Stomach (tissue), 9 donors: ENCODE results near the gene BCHE. TPM values are rescaled to one million over a fixed set of nuclear protein-coding genes. Genes with fewer than 3 reads are reported as not detected.

Source experiments
- DNase-seq, 2 donors: peaks; one replicate each; pipeline versions ENCODE4 v3.0.0 to v3.0.0-alpha.2; 2013 to 2019
- H3K27ac ChIP-seq, 5 donors: fragments of 200-600 bp in 4 of 5; sonication (generic) in 4 of 5; one replicate each; pipeline ENCODE4 v1.5.1; 2013 to 2019; ENCODE audit warnings: mild to moderate bottlenecking in 1 of 5, moderate library complexity in 1 of 5
- H3K27me3 ChIP-seq, 3 donors: fragments of 200-600 bp; sonication (generic); one replicate each; pipeline ENCODE4 v1.5.1; 2017 to 2019; ENCODE audit warnings: mixed run types in 1 of 3
- H3K36me3 ChIP-seq, 4 donors: fragments of 200-600 bp; sonication (generic); 1 replicate in 3 of 4; 2 replicates in 1 of 4; pipeline ENCODE4 v1.5.1; 2016 to 2019
- H3K4me1 ChIP-seq, 4 donors: fragments of 200-600 bp; sonication (generic); one replicate each; pipeline ENCODE4 v1.5.1; 2016 to 2019
- H3K4me3 ChIP-seq, 4 donors: fragments of 200-600 bp; sonication (generic) in 3 of 4; one replicate each; pipeline ENCODE4 v1.5.1; 2016 to 2019; ENCODE audit warnings: mild to moderate bottlenecking in 1 of 4
- H3K9me3 ChIP-seq, 4 donors: fragments of 200-600 bp; sonication (generic); one replicate each; pipeline ENCODE4 v1.5.1; 2016 to 2019
- CTCF ChIP-seq, 7 experiments: fragments of 450-650 bp in 4 of 7; fragments of 200-600 bp in 3 of 7; sonication (generic) in 3 of 7; IDR thresholded peaks; one replicate each; pipeline ENCODE4 v1.5.1; 2016 to 2019; ENCODE audit warnings: antibody characterized with exemption in 7 of 7, control low read depth in 2 of 7, mild to moderate bottlenecking in 1 of 7
- EP300 ChIP-seq: sonication (generic); formaldehyde crosslinking; IDR thresholded peaks from one replicate; pipeline ENCODE4 v1.6.1; 2017; ENCODE audit warnings: antibody characterized with exemption
- POLR2A ChIP-seq, 4 donors: fragments of 450-650 bp; IDR thresholded peaks; one replicate each; pipeline ENCODE4 v1.6.1; 2016; ENCODE audit warnings: antibody characterized with exemption in 4 of 4, control low read depth in 2 of 4, mild to moderate bottlenecking in 1 of 4, moderate library complexity in 1 of 4
- POLR2AphosphoS5 ChIP-seq, 3 donors: sonication (generic); formaldehyde crosslinking; IDR thresholded peaks; one replicate each; pipeline ENCODE4 v1.6.1; 2016; ENCODE audit warnings: antibody characterized with exemption in 3 of 3
- WGBS, 5 donors: extraction: QIAGEN DNeasy Blood & Tissue Kit in 3 of 5; methylation state at CpG; one replicate each; pipeline versions ENCODE4 v1.1.5 to v1.1.7; 2013 to 2018; 5-methylcytosine and 5-hydroxymethylcytosine counted together
- intact Hi-C: fragments of 100-400 bp; cut with DNase I; formaldehyde crosslinking; loops from one replicate; pipeline ENCODE4 v1.15.1; 2023; ENCODE audit warnings: low total_unique reads
- polyA plus RNA-seq, 3 donors: library from polyadenylated mRNA; stranded (reverse); fragments of 200-250 nt; gene quantifications; one replicate each; pipeline ENCODE4 v1.2.3, GENCODE V29; 2013
- total RNA-seq, 5 donors: library from RNA; depleted of rRNA; stranded (reverse); fragments of >200 nt; gene quantifications; one replicate each; pipeline versions ENCODE4 v1.1.0 to v1.2.3, GENCODE V29; 2014 to 2016
- donor health status: healthy with polysubstance abuse.
- donor health status: Bipolar disorder and iron deficiency.
- donor health status: healthy.

The BCHE gene
- total and polyA plus RNA-seq, 8 donors, result 0.31 to 37.8 (median 1.3) TPM; not detected in 1

GRCh38 chr3:165770781-165771180, 66.4 kb downstream of the BCHE start:
- H3K4me1 ChIP-seq, result no peaks in the 10 kb centered on the region
- peaks cover 0 to 19% (median 3%) of the 10 kb centered on the region in 4 donors for H3K9me3 ChIP-seq
- no peak for TF ChIP-seq POLR2A (IDR thresholded peaks at IDR 0.05)
- TF ChIP-seq CTCF (IDR thresholded peaks at IDR 0.05), result no peak
- TF ChIP-seq POLR2AphosphoS5 (IDR thresholded peaks at IDR 0.05), result no peak
- no peak for TF ChIP-seq EP300
- H3K27ac ChIP-seq, result no peak overlapping the region
- intact Hi-C loops, result no loop called here
- H3K27me3 ChIP-seq, result no peaks in the 10 kb centered on the region
- no peaks in the 10 kb centered on the region for H3K36me3 ChIP-seq
- H3K4me3 ChIP-seq, result no peak overlapping the region
- no peak for DNase-seq
- 49 to 60% (median 52%) methylated on average over 3 of the region's 3 CpGs for WGBS, 5 donors

- no peak for DNase-seq
- H3K4me3 ChIP-seq, result no peak overlapping the region
- WGBS, 5 donors, result 76 to 89% (median 86%) methylated on average over 4 of the region's 4 CpGs
- H3K27ac ChIP-seq, result no peak overlapping the region
- peaks cover 0 to 22% (median 3%) of the 10 kb centered on the region in 4 donors for H3K9me3 ChIP-seq
- TF ChIP-seq EP300, result no peak
- no peak for TF ChIP-seq POLR2A (IDR thresholded peaks at IDR 0.05)
- TF ChIP-seq POLR2AphosphoS5 (IDR thresholded peaks at IDR 0.05), result no peak
- TF ChIP-seq CTCF (IDR thresholded peaks at IDR 0.05), result no peak
- intact Hi-C loops, result no loop called here
- no peaks in the 10 kb centered on the region for H3K4me1 ChIP-seq
- no peaks in the 10 kb centered on the region for H3K36me3 ChIP-seq
- H3K27me3 ChIP-seq, result no peaks in the 10 kb centered on the region
Observed at GRCh38 chr3:165768680-165769079, 68.5 kb downstream of the BCHE start.

- Histone ChIP-seq H3K4me3 (no peak overlapping the region), H3K27ac (no peak overlapping the region), H3K36me3 (no peaks in the 10 kb centered on the region), H3K9me3 (no peaks in the 10 kb centered on the region), H3K4me1 (no peaks in the 10 kb centered on the region), H3K27me3 (no peaks in the 10 kb centered on the region)
- 67 to 88% (median 77%) methylated on average over 3 of the region's 3 CpGs for WGBS, 5 donors
- TF ChIP-seq CTCF (IDR thresholded peaks at IDR 0.05) (no peak), POLR2A (IDR thresholded peaks at IDR 0.05) (no peak)
- intact Hi-C loops, result no loop called here
- no peak for DNase-seq
Observed at GRCh38 chr3:165759041-165759440, 78.2 kb downstream of the BCHE start.

GRCh38 chr3:165755571-165755970, 81.7 kb downstream of the BCHE start:
- Histone ChIP-seq H3K27ac (no peak overlapping the region), H3K36me3 (no peaks in the 10 kb centered on the region), H3K9me3 (peaks cover 0 to 9% (median 0%) of the 10 kb centered on the region in 4 donors), H3K4me3 (no peak overlapping the region), H3K4me1 (no peaks in the 10 kb centered on the region), H3K27me3 (no peaks in the 10 kb centered on the region)
- 74 to 87% (median 78%) methylated on average over 1 of the region's 1 CpG for WGBS, 5 donors
- intact Hi-C loops, result no loop called here
- TF ChIP-seq CTCF (IDR thresholded peaks at IDR 0.05), result no peak
- TF ChIP-seq POLR2AphosphoS5 (IDR thresholded peaks at IDR 0.05), result no peak
- no peak for TF ChIP-seq EP300
- no peak for TF ChIP-seq POLR2A (IDR thresholded peaks at IDR 0.05)
- no peak for DNase-seq
